Kidney epithelial cell (primary cell): ENCODE results near the gene YWHAB. TPM values are rescaled to one million over a fixed set of nuclear protein-coding genes. Genes with fewer than 3 reads are reported as not detected.

ENCODE experiments used
- DNase-seq: peaks from one replicate; pipeline ENCODE4 v3.0.0-alpha.2; 2010; ENCODE audit warnings: low read depth
- H3K27me3 ChIP-seq: 2 replicates; pipeline ENCODE4 v1.6.0; 2011; ENCODE audit warnings: low read length; ENCODE audit not compliant: control insufficient read depth, insufficient read depth
- H3K36me3 ChIP-seq: 2 replicates; pipeline ENCODE4 v1.5.1; 2011; ENCODE audit warnings: low read length; ENCODE audit not compliant: control insufficient read depth, insufficient read depth
- H3K4me3 ChIP-seq: 2 replicates; pipeline ENCODE4 v1.5.1; 2011; ENCODE audit warnings: low read depth, mild to moderate bottlenecking, control low read depth, low read length
- CTCF ChIP-seq: IDR thresholded peaks from 2 replicates; pipeline ENCODE4 v1.5.1; 2011; ENCODE audit warnings: mild to moderate bottlenecking, moderate library complexity, low read length, control low read depth, inconsistent platforms; ENCODE audit not compliant: insufficient read depth, poor library complexity, severe bottlenecking
- total RNA-seq: library from RNA; depleted of rRNA; stranded (reverse); fragments of >200 nt; gene quantifications from 2 replicates; pipeline ENCODE4 v1.2.3, GENCODE V29; 2015

The YWHAB gene
- total RNA-seq, 1 donor from 2014 or later: 179 TPM

- DNase-seq: no peak
- no peaks in the 10 kb centered on the region for H3K27me3 ChIP-seq
- no peak for TF ChIP-seq CTCF
- no peak overlapping the region for H3K4me3 ChIP-seq
- no peaks in the 10 kb centered on the region for H3K36me3 ChIP-seq
These were observed 47.4 kb downstream of the YWHAB start for GRCh38 chr20:44932916-44933315.

DNA sequence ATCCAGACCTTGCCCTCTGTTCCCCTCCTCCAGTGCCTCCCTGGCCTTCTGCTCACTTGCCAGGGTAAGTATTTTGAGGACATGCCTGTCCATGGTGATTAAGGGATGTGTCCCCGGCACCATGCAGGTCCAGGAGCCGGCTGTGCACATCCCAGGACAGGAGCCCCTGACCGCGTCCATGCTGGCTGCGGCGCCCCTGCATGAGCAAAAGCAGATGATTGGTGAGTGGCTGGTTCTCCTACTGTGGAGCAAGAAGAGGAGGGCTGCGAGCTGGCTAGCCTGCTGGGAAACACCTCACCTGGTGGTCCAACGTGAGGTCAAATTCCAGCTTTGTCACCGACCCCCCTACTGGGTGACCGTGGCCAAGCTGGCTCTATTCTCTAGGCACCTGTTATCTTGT is 51.0 kb downstream of the YWHAB start:
- Histone ChIP-seq H3K27me3 (no peaks in the 10 kb centered on the region), H3K36me3 (no peaks in the 10 kb centered on the region), H3K4me3 (no peak overlapping the region)
- DNase-seq: no peak
- TF ChIP-seq CTCF: no peak

- TF ChIP-seq CTCF: no peak
- DNase-seq: no peak
- no peak overlapping the region for H3K4me3 ChIP-seq
- no peaks in the 10 kb centered on the region for H3K27me3 ChIP-seq
- peaks cover 3% of the 10 kb centered on the region for H3K36me3 ChIP-seq
These were observed 53.1 kb downstream of the YWHAB start for GRCh38 chr20:44938637-44939036.

- H3K4me3 ChIP-seq: no peak overlapping the region
- no peak for TF ChIP-seq CTCF
- H3K27me3 ChIP-seq: no peaks in the 10 kb centered on the region
- H3K36me3 ChIP-seq: peaks cover 3% of the 10 kb centered on the region
- no peak for DNase-seq
These were observed 55.7 kb downstream of the YWHAB start for GRCh38 chr20:44941120-44941691.

DNA sequence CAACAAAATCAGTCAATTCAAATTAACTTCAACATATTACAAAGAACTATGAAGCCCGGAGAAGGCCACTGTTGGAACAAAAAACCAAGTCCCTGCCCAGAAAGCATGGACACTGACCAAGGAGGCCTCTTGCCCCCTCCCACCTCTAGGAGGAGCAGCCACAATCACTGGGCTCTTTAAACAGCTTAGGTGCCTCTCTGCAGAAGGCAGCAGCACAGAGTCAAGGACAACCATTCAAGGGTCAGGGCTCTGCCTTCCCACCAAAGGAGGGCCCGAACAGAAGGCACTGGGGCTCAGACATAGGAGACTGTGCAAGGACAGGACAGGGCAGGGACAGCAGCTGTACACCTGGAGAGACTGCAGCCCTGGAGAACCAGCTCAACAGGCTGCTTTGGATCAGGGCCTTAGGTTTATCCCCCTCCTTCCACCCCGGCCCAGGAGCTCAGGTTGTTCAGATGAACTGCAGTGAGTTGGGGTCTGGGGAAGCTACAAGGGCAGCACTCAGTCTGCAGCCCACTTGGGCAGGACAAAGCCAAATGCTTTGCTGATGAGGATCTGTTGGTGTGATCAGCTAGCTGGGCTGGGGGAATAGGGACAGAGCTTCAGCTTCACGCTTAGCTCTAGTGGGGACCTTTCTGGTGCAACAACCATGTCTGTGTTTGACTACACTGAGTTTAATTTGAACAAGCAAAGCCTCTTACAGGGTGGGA is 56.9 kb downstream of the YWHAB start:
- Histone ChIP-seq H3K4me3 (no peak overlapping the region), H3K36me3 (peaks cover 5% of the 10 kb centered on the region), H3K27me3 (no peaks in the 10 kb centered on the region)
- no peak for TF ChIP-seq CTCF
- DNase-seq: no peak

DNA sequence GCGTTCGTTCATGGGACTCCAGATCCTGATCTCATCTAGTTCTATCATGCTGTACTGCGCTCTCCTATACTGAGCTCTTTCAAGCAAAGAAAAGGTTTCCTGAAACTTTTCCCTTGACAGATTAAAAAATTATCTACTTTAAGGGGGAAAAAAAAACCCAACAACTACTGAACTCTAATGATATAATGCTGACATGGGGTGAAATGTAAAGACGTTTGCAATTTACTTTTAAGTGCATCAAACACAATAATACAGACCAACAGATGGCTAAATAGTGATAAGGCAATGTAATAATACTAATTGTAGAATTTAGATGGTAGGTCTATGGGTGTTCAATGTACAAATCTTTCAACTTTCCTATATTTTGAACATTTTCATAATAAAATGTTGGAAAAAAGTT is 58.3 kb downstream of the YWHAB start:
- peaks cover 5% of the 10 kb centered on the region for H3K36me3 ChIP-seq
- no peaks in the 10 kb centered on the region for H3K27me3 ChIP-seq
- DNase-seq: no peak
- no peak overlapping the region for H3K4me3 ChIP-seq
- no peak for TF ChIP-seq CTCF
